Lower leg skin (tissue), 3 donors: ENCODE results near the gene RFTN2.

Experiments
- POLR2A ChIP-seq, 2 donors: fragments of 450-650 bp; IDR thresholded peaks; one replicate each; pipeline ENCODE4 v1.6.1; 2016 to 2017; ENCODE audit warnings: antibody characterized with exemption in 2 of 2, mild to moderate bottlenecking in 1 of 2, moderate library complexity in 1 of 2
- TF ChIP-seq, protein P1 (sequence below), 3 donors: fragments of 450-650 bp; IDR thresholded peaks; one replicate each; pipeline ENCODE4 v1.5.1; 2016; ENCODE audit warnings: antibody characterized with exemption in 3 of 3, mild to moderate bottlenecking in 3 of 3, moderate library complexity in 2 of 3

DNA sequence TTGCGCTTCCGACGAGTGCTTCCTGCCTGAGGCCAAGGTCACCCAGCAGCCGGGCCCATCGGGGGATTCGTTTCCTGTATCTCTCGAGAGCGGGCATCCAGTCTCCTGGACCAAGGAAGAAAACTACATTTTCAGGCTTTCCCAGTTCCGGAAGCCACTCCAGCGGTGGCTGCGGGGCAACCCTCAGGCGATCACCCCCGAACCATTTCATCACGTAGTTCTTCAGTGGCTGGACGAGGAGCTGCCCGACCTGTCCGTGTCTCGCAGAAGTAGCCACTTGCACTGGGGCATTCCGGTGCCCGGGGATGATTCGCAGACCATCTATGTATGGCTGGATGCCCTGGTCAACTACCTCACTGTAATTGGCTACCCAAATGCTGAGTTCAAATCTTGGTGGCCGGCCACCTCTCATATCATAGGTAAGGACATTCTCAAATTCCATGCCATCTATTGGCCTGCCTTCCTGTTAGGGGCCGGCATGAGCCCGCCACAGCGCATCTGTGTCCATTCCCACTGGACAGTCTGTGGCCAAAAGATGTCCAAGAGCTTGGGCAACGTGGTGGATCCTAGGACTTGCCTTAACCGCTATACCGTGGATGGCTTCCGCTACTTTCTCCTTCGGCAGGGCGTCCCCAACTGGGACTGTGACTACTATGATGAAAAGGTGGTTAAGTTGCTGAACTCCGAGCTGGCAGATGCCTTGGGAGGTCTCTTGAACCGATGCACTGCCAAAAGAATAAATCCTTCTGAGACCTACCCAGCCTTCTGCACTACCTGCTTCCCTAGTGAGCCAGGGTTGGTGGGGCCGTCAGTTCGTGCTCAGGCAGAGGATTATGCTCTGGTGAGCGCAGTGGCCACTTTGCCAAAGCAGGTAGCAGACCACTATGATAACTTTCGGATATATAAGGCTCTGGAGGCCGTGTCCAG, 30.8 kb upstream of the RFTN2 start:
- TF ChIP-seq, protein P1, sequence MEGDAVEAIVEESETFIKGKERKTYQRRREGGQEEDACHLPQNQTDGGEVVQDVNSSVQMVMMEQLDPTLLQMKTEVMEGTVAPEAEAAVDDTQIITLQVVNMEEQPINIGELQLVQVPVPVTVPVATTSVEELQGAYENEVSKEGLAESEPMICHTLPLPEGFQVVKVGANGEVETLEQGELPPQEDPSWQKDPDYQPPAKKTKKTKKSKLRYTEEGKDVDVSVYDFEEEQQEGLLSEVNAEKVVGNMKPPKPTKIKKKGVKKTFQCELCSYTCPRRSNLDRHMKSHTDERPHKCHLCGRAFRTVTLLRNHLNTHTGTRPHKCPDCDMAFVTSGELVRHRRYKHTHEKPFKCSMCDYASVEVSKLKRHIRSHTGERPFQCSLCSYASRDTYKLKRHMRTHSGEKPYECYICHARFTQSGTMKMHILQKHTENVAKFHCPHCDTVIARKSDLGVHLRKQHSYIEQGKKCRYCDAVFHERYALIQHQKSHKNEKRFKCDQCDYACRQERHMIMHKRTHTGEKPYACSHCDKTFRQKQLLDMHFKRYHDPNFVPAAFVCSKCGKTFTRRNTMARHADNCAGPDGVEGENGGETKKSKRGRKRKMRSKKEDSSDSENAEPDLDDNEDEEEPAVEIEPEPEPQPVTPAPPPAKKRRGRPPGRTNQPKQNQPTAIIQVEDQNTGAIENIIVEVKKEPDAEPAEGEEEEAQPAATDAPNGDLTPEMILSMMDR (IDR thresholded peaks at IDR 0.05), result no peak
- no peak for TF ChIP-seq POLR2A (IDR thresholded peaks at IDR 0.05)
